HEK293 (cell line): ENCODE measurements around the gene THSD4.

Source experiments
- YY1 ChIP-seq: fragments of 450-650 bp; formaldehyde crosslinking; IDR thresholded peaks from 2 replicates; pipeline ENCODE4 v1.5.1; 2018; ENCODE audit warnings: missing biosample characterization, missing genetic modification characterization
- ZBTB11 ChIP-seq: fragments of 450-650 bp; formaldehyde crosslinking; conservative IDR thresholded peaks from 2 replicates; pipeline ENCODE4 v1.5.1; 2016; ENCODE audit warnings: low read depth, missing biosample characterization, missing genetic modification characterization
- ZNF10 ChIP-seq: fragments of 450-650 bp; formaldehyde crosslinking; IDR thresholded peaks from 2 replicates; pipeline ENCODE4 v1.5.1; 2017; ENCODE audit warnings: missing biosample characterization, missing genetic modification characterization
- ZNF791 ChIP-seq: fragments of 450-650 bp; formaldehyde crosslinking; IDR thresholded peaks from 2 replicates; pipeline ENCODE4 v1.5.1; 2016; ENCODE audit warnings: missing biosample characterization, missing genetic modification characterization

GRCh38 chr15:71530116-71530515 lies 414.8 kb downstream of the THSD4 start:
- no peak for TF ChIP-seq ZBTB11 (tag by site-specific recombination)
- no peak for TF ChIP-seq YY1
- no peak for TF ChIP-seq ZNF10
- no peak for TF ChIP-seq ZNF791
